Fibroblast of skin of left biceps (primary cell): Measurements from ENCODE around the gene SPRED1.

Experiments
- DNase-seq, 2 experiments: peaks; one replicate each; pipeline ENCODE4 v3.0.0-alpha.2; 2013; ENCODE audit warnings: low read depth in 2 of 2

The SPRED1 gene

DNA sequence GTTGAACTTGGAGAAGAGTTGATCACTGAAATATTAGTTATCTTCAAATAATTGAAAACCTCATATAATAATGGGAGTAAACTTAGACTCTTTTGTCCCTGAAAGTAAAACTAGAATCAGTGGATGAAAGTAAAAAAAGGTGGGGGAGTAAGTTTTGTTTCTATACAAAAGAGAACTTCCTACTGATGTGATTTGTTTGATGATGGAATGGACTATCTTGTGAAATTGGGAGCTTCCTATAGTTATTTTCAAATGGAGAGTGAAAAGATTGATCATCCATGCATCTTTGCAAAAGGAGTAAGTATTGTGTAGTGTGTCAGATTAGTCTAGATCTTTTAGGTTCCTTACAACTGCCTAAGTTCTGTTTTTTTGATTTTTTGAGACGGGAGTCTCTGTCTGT, 28.4 kb downstream of the SPRED1 start:
- no peak for DNase-seq

DNA sequence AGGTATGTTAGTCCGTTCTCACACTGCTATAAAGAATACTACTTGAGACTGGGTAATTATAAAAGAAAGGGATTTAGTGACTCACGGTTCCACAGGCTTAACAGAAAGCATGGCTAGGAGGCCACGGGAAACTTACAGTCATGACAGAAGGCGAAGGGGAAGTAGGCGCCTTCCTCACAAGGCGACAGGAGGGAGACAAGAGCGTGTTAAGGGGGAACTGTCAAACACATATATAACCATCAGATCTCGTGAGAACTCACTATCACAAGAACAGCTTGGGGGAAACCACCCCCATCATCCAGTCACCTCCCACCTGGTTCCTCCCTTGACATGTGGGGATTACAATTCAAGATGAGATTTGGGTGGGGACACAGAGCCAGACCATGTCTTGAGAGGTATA, 30.4 kb downstream of the SPRED1 start:
- DNase-seq = no peak

GRCh38 chr15:38285456-38285855, 32.8 kb downstream of the SPRED1 start:
- no peak for DNase-seq

DNA sequence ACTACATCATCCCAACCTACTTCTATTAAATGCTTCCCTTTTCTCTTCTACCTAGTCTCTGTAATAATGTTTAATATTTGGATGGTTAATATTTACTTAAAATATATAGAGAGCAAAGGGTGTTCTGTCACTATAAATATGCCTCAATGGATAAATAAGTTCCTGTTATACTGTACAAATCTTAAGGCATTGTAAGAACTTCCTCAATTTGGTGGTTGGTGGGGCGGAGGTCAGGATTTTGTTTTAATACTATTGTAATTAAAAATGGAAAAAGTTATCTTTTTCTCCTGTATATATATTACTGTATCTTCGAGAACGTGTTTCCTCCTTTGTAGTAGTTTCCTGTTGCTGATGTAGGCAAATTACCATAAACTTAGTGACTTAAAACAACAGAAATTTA, 41.5 kb downstream of the SPRED1 start:
- DNase-seq = no peak

GRCh38 chr15:38297623-38298388, 45.2 kb downstream of the SPRED1 start:
- DNase-seq = no peak

GRCh38 chr15:38299216-38299615, 46.6 kb downstream of the SPRED1 start:
- DNase-seq = no peak

- DNase-seq = peak; percentile 38 to 55
Measured at GRCh38 chr15:38300395-38300794, 47.8 kb downstream of the SPRED1 start.

GRCh38 chr15:38304481-38304880, 51.8 kb downstream of the SPRED1 start:
- DNase-seq = no peak

DNA sequence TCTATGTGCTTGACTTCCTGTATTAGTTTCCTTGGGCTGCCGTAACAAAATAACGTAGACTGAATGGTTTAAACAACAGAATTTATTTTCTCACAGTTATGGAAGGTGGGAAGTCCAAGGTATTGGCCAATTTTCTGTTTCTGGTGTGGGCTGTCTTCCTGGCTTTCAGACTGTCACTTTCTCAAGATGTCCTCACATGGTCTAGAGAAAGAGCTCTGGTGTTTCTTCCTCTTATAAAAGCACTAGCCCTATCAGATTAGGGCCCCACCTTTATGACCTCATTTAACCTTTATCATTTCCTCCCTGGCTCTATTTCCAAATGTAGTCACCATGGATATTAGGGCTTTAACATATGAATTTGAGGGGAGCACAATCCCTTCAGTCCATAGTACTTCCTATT, 54.6 kb downstream of the SPRED1 start:
- no peak for DNase-seq

- no peak for DNase-seq
Measured at GRCh38 chr15:38307861-38308641, 55.4 kb downstream of the SPRED1 start.

- no peak for DNase-seq
Measured at GRCh38 chr15:38308797-38309196, 56.2 kb downstream of the SPRED1 start.

GRCh38 chr15:38312190-38312589, 59.6 kb downstream of the SPRED1 start:
- no peak for DNase-seq

- DNase-seq = no peak
Measured at GRCh38 chr15:38316311-38316710, 63.7 kb downstream of the SPRED1 start.

- no peak for DNase-seq
Measured at GRCh38 chr15:38320181-38320580, 67.5 kb downstream of the SPRED1 start.

GRCh38 chr15:38320866-38321265, 68.2 kb downstream of the SPRED1 start:
- DNase-seq = no peak

DNA sequence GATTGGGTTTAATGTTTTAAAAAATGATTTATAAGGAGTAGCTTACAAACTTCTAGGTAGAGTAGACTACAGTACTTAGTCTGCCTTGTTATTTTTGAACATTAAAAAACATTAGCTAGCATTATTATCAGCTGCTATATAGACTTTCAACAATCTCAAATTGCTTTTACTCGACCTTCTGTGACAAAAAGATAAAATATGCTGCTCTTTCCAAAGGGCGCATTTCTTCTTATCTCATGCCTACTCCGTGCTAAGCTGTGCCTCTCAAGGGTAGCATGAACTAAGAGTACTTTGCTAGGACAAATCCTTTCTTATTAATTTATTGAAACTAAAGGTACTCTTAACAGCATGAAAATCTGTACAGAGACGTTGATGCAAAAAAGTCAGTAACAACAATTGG, 71.3 kb downstream of the SPRED1 start:
- no peak for DNase-seq

GRCh38 chr15:38324939-38325647, 72.5 kb downstream of the SPRED1 start:
- DNase-seq = no peak

DNA sequence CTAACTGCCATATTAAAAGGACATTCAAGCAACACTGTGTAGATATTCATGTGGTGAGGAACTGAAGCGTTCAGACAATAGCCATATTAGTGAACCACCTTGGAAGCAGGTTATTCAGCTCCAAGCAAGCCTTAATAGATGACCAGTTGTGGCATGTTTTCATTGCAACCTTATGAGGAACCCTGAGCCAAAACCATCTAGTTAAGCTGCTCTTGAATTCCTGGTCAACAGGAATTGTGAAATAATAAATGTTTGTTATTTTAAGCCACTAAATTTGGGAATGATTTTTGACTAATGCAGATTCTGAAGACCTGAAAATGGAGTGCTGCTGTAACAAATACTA, 73.0 kb downstream of the SPRED1 start:
- DNase-seq = no peak

- DNase-seq = no peak
Measured at GRCh38 chr15:38332711-38333110, 80.1 kb downstream of the SPRED1 start.

DNA sequence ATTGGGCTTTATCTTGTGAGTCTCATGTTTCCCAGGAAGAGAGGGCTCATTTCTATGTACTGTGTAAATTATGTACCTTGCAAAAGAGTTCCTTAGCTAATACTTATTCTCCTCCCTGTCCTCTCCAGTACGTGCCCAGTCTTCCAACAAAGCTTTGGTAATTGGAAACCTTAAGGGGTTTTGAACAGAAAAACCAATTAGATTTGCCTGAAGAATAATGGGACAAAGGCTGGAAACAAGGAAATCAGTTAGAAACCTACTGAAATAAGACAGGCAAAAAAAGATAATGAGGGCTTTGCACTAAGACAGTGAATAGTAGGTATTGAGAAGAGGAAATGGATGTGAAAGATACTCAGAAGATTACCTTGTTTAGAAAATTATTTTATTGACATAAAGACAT, 82.5 kb downstream of the SPRED1 start:
- DNase-seq = no peak

GRCh38 chr15:38344351-38344750, 91.7 kb downstream of the SPRED1 start:
- DNase-seq = no peak

- no peak for DNase-seq
Measured at GRCh38 chr15:38349251-38349650, 96.6 kb downstream of the SPRED1 start.

GRCh38 chr15:38351466-38351865, 98.8 kb downstream of the SPRED1 start:
- peak in 1 of 2 experiments; percentile 18 for DNase-seq
